ENCODE measurements around the gene ZFP36.

GRCh38 chr19:39372941-39373340, 33.7 kb upstream of the ZFP36 start:
- no peak for TF ChIP-seq EZH2 (IDR thresholded peaks at IDR 0.05; ENCODE audit: low read depth, low read length, severe bottlenecking)
- TF ChIP-seq CTCF (IDR thresholded peaks at IDR 0.05; ENCODE audit: control extremely low read depth in 1 of 3, insufficient read depth in 1 of 3, low read depth in 1 of 3, low read length in 3 of 3): no peak
- no peak for TF ChIP-seq GABPA (IDR thresholded peaks at IDR 0.05; ENCODE audit: borderline replicate concordance, insufficient read depth, low read length)
- TF ChIP-seq SP2 (IDR thresholded peaks at IDR 0.05; ENCODE audit: low read length): no peak
- no peak for TF ChIP-seq SRF (IDR thresholded peaks at IDR 0.05; ENCODE audit: low read depth, low read length)

Measured in H1 (cell line).